WTC11 (cell line): Measurements from ENCODE around the gene SLC9A6.

Experiments used
- CREB1 ChIP-seq: sonication (generic); formaldehyde crosslinking; IDR thresholded peaks from 2 replicates; pipeline ENCODE4 v1.8.0; 2023; ENCODE audit warnings: mild to moderate bottlenecking, missing genetic modification reagents
- E2F4 ChIP-seq: sonication (generic); formaldehyde crosslinking; IDR thresholded peaks from 2 replicates; pipeline ENCODE4 v1.8.1; 2022; ENCODE audit warnings: low read depth, mild to moderate bottlenecking, moderate library complexity, missing genetic modification reagents, borderline replicate concordance
- MAX ChIP-seq: sonication (generic); formaldehyde crosslinking; IDR thresholded peaks from 2 replicates; pipeline ENCODE4 v1.8.0; 2022; ENCODE audit warnings: mild to moderate bottlenecking, missing genetic modification reagents
- NR2C2 ChIP-seq: sonication (generic); formaldehyde crosslinking; IDR thresholded peaks from 2 replicates; pipeline ENCODE4 v1.8.0; 2022; ENCODE audit warnings: mild to moderate bottlenecking, missing genetic modification reagents
- RELA ChIP-seq: sonication (generic); formaldehyde crosslinking; IDR thresholded peaks from 2 replicates; pipeline ENCODE4 v1.8.1; 2022; ENCODE audit warnings: missing genetic modification reagents, mild to moderate bottlenecking, borderline replicate concordance
- TCF7 ChIP-seq: sonication (generic); formaldehyde crosslinking; IDR thresholded peaks from 2 replicates; pipeline ENCODE4 v1.8.0; 2022; ENCODE audit warnings: mild to moderate bottlenecking, low read depth, missing genetic modification reagents, moderate library complexity
- TEAD1 ChIP-seq: sonication (generic); formaldehyde crosslinking; IDR thresholded peaks from 2 replicates; pipeline ENCODE4 v1.8.0; 2022; ENCODE audit warnings: mild to moderate bottlenecking, missing genetic modification reagents
- ZNF281 ChIP-seq: sonication (generic); formaldehyde crosslinking; IDR thresholded peaks from 2 replicates; pipeline ENCODE4 v1.8.0; 2023; ENCODE audit warnings: mild to moderate bottlenecking, missing genetic modification reagents
- TF ChIP-seq, protein P1 (sequence below): sonication (generic); formaldehyde crosslinking; IDR thresholded peaks from 2 replicates; pipeline ENCODE4 v1.8.1; 2023; ENCODE audit warnings: mild to moderate bottlenecking, missing genetic modification reagents, moderate library complexity
- TF ChIP-seq, protein P2 (sequence below): fragments of 200-600 bp; IDR thresholded peaks from 2 replicates; pipeline ENCODE4 v1.8.0; 2022; ENCODE audit warnings: antibody characterized with exemption

- no peak for TF ChIP-seq TCF7
- TF ChIP-seq RELA = no peak
- no peak for TF ChIP-seq MAX (CRISPR knock-in tag)
- no peak for TF ChIP-seq TEAD1 (CRISPR knock-in tag)
- TF ChIP-seq, protein P1, sequence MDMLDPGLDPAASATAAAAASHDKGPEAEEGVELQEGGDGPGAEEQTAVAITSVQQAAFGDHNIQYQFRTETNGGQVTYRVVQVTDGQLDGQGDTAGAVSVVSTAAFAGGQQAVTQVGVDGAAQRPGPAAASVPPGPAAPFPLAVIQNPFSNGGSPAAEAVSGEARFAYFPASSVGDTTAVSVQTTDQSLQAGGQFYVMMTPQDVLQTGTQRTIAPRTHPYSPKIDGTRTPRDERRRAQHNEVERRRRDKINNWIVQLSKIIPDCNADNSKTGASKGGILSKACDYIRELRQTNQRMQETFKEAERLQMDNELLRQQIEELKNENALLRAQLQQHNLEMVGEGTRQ (CRISPR knock-in tag) = no peak
- no peak for TF ChIP-seq NR2C2 (CRISPR knock-in tag)
- no peak for TF ChIP-seq CREB1
- TF ChIP-seq, protein P2, sequence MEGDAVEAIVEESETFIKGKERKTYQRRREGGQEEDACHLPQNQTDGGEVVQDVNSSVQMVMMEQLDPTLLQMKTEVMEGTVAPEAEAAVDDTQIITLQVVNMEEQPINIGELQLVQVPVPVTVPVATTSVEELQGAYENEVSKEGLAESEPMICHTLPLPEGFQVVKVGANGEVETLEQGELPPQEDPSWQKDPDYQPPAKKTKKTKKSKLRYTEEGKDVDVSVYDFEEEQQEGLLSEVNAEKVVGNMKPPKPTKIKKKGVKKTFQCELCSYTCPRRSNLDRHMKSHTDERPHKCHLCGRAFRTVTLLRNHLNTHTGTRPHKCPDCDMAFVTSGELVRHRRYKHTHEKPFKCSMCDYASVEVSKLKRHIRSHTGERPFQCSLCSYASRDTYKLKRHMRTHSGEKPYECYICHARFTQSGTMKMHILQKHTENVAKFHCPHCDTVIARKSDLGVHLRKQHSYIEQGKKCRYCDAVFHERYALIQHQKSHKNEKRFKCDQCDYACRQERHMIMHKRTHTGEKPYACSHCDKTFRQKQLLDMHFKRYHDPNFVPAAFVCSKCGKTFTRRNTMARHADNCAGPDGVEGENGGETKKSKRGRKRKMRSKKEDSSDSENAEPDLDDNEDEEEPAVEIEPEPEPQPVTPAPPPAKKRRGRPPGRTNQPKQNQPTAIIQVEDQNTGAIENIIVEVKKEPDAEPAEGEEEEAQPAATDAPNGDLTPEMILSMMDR = no peak
- no peak for TF ChIP-seq ZNF281
- TF ChIP-seq E2F4 (CRISPR knock-in tag) = no peak
These were observed 7.6 kb upstream of the SLC9A6 start for GRCh38 chrX:135977611-135978010.
